Panc1 (cell line): Measurements from ENCODE around the gene KDM3B. TPM values are rescaled to one million over a fixed set of nuclear protein-coding genes. Genes with fewer than 3 reads are reported as not detected.

Experiments
- ATAC-seq: fragments of 200-7000 bp; cut with Tn5 transposase; 2 replicates; pipeline ENCODE4 v1.9.1; 2020; ENCODE audit warnings: mild to moderate bottlenecking, moderate library complexity
- BruUV-seq: library from RNA; stranded (reverse); fragments of 400-500 nt; replicated peaks from 2 replicates; lab custom pipeline; 2021; lab: Mats Ljungman, UMichigan
- CTCF ChIA-PET: fragments of 300-600 bp; sonication (Branson Sonifier 250); formaldehyde crosslinking; loops from one replicate; lab custom pipeline; 2022; ENCODE audit warnings: antibody characterized with exemption; lab: Charles Lee
- POLR2A ChIA-PET: fragments of 300-600 bp; sonication (Branson Sonifier 250); formaldehyde crosslinking; loops from one replicate; lab custom pipeline; 2022; ENCODE audit warnings: antibody characterized with exemption; lab: Charles Lee
- DNase-seq: peaks from one replicate; pipeline ENCODE4 v3.0.0-alpha.2; 2010; ENCODE audit warnings: low read depth, low spot score
- H3K27ac ChIP-seq: 2 replicates; pipeline ENCODE4 v1.5.1; 2011; ENCODE audit warnings: mild to moderate bottlenecking, low read length, inconsistent platforms
- H3K27me3 ChIP-seq: fragments of 200-500 bp; sonication (Bioruptor generic); 2 replicates; pipeline ENCODE4 v1.6.0; 2014; ENCODE audit warnings: low read length, inconsistent platforms; ENCODE audit not compliant: control insufficient read depth, insufficient read depth
- H3K36me3 ChIP-seq: fragments of 200-500 bp; sonication (Bioruptor generic); 2 replicates; pipeline ENCODE4 v1.5.1; 2014; ENCODE audit warnings: inconsistent platforms, mild to moderate bottlenecking, low read length, moderate library complexity; ENCODE audit not compliant: control insufficient read depth, insufficient read depth
- H3K4me1 ChIP-seq: 2 replicates; pipeline ENCODE4 v1.5.1; 2011; ENCODE audit warnings: inconsistent platforms, mild to moderate bottlenecking, low read length, moderate library complexity; ENCODE audit not compliant: control insufficient read depth, insufficient read depth
- H3K4me3 ChIP-seq, 2 experiments: 2 replicates each; pipeline ENCODE4 v1.5.1; 2011 to 2012; ENCODE audit warnings: low read depth in 2 of 2, low read length in 2 of 2, mild to moderate bottlenecking in 2 of 2, inconsistent platforms in 1 of 2, moderate library complexity in 1 of 2
- H3K9me3 ChIP-seq: fragments of 200-500 bp; sonication (Bioruptor generic); 2 replicates; pipeline ENCODE4 v1.5.1; 2014; ENCODE audit warnings: low read depth, mild to moderate bottlenecking, inconsistent platforms, low read length, moderate library complexity; ENCODE audit not compliant: control insufficient read depth, insufficient read depth
- CTCF ChIP-seq: fragments of 450-650 bp; IDR thresholded peaks from 2 replicates; pipeline ENCODE4 v1.5.1; 2017; ENCODE audit warnings: mild to moderate bottlenecking
- POLR2AphosphoS5 ChIP-seq: IDR thresholded peaks from 2 replicates; pipeline ENCODE4 v1.6.1; 2012; ENCODE audit warnings: mild to moderate bottlenecking, low read depth, low read length, moderate library complexity
- REST ChIP-seq, 2 experiments: IDR thresholded peaks; 2 replicates each; pipeline ENCODE4 v1.6.1; 2011 to 2012; ENCODE audit warnings: low read depth in 2 of 2, control low read depth in 1 of 2, low read length in 1 of 2, mild to moderate bottlenecking in 1 of 2, moderate library complexity in 1 of 2; ENCODE audit not compliant: insufficient read depth in 1 of 2
- SIN3A ChIP-seq: IDR thresholded peaks from 2 replicates; pipeline ENCODE4 v1.6.1; 2012; ENCODE audit warnings: low read depth, mild to moderate bottlenecking, low read length, moderate library complexity, borderline replicate concordance; ENCODE audit not compliant: insufficient read depth
- TCF7L2 ChIP-seq: IDR thresholded peaks from 2 replicates; pipeline ENCODE4 v1.6.1; 2011; ENCODE audit warnings: mild to moderate bottlenecking, low read depth, low read length, inconsistent platforms
- in situ Hi-C: cut with HindIII; loops from 2 replicates; pipeline ENCODE4 v1.10.0; 2016; ENCODE audit warnings: low sequenced_read_pairs, low pct_unique_long_range_greater_than_20kb
- intact Hi-C: fragments of 100-400 bp; cut with micrococcal nuclease; formaldehyde crosslinking; loops from one replicate; pipeline ENCODE4 v1.10.0; 2022; ENCODE audit not compliant: unreplicated experiment
- total RNA-seq: library from RNA; stranded (reverse); gene quantifications from one replicate; pipeline ENCODE4 v1.2.1, GENCODE V29; 2021; ENCODE audit not compliant: unreplicated experiment

KDM3B gene
- total RNA-seq, 1 experiment from 2014 or later: 65.0 TPM

- in situ Hi-C loops: no loop called here
- Histone ChIP-seq H3K27me3 (no peaks in the 10 kb centered on the region), H3K36me3 (peaks cover 3% of the 10 kb centered on the region), H3K4me3 (no peak overlapping the region), H3K9me3 (no peaks in the 10 kb centered on the region), H3K4me1 (no peaks in the 10 kb centered on the region), H3K27ac (no peak overlapping the region)
- ATAC-seq: no peak
- CTCF ChIA-PET: no interaction called here
- no peak for DNase-seq
- intact Hi-C loops: no loop called here
- no TSS peak for BruUV-seq
- POLR2A ChIA-PET: interaction anchor here (0.6 to 1.1 kb wide), 3 partner anchors 19 to 58 kb away, joined by 3 to 7 read pairs (median 4); no protein-coding TSS in a partner anchor
- no peak for TF ChIP-seq POLR2AphosphoS5
- no peak for TF ChIP-seq CTCF
- no peak for TF ChIP-seq REST (IDR thresholded peaks at IDR 0.05; ENCODE audit: insufficient read depth in 1 of 2, low read depth in 2 of 2, low read length in 1 of 2)
- TF ChIP-seq TCF7L2: no peak
- TF ChIP-seq SIN3A: no peak
Observed at GRCh38 chr5:138372225-138372624, 19.7 kb downstream of the KDM3B start.

- intact Hi-C loops: no loop called here
- no peak for DNase-seq
- in situ Hi-C loops: no loop called here
- H3K27me3 ChIP-seq: no peaks in the 10 kb centered on the region
- H3K4me1 ChIP-seq: no peaks in the 10 kb centered on the region
- peaks cover 6% of the 10 kb centered on the region for H3K36me3 ChIP-seq
- CTCF ChIA-PET: no interaction called here
- POLR2A ChIA-PET: interaction anchor here (0.6 to 1.1 kb wide), 3 partner anchors 19 to 58 kb away, joined by 3 to 7 read pairs (median 4); no protein-coding TSS in a partner anchor
- H3K4me3 ChIP-seq: no peak overlapping the region
- no peak for TF ChIP-seq REST (IDR thresholded peaks at IDR 0.05; ENCODE audit: insufficient read depth in 1 of 2, low read depth in 2 of 2, low read length in 1 of 2)
- ATAC-seq: no peak
- BruUV-seq: no TSS peak
- no peak overlapping the region for H3K27ac ChIP-seq
- H3K9me3 ChIP-seq: no peaks in the 10 kb centered on the region
Observed at GRCh38 chr5:138372653-138373052, 20.2 kb downstream of the KDM3B start.
